ENCODE measurements around the gene COL23A1. TPM values are rescaled to one million over a fixed set of nuclear protein-coding genes. Genes with fewer than 3 reads are reported as not detected.

Gene COL23A1
- total and polyA plus RNA-seq, 2 of the 13 experiments (the other 11 are each of a cell fraction or from before 2014, with no cell fraction given): not detected

DNA sequence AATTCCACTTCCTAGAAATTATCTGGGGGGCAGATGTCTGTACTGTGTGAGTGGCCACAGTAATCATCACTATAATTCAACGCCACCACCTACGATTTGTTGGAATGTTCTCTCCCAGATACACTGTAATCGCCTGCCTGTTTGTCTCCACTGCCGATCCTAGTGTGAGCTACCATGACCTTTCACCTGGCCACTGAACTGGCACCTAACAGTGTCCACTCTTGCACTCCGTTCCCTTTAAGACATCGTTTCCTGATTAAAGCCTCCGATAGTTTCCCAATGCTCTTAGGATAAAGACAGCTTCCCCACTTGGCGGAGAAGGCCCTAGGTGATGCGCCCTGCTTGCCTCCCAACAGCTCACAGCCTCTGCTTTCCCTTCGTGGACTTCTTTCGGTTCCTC, 361.6 kb downstream of the COL23A1 start:
- no peak for FAIRE-seq
- POLR2A ChIA-PET: interaction anchor here (0.6 to 1.6 kb wide), 2 partner anchors 24 to 75 kb away, joined by 3 to 5 read pairs; partner anchors contain the start of genes HNRNPAB and NHP2
- Histone ChIP-seq H4K20me1 (ENCODE audit: insufficient read depth, low read length) (no peaks in the 10 kb centered on the region), H3K9ac (ENCODE audit: insufficient read depth, low read depth, low read length) (no peak overlapping the region), H3K9me3 (ENCODE audit: low read length) (no peaks in the 10 kb centered on the region), H3K4me1 (ENCODE audit: insufficient read depth, low read length) (peaks cover 39% of the 10 kb centered on the region), H3K79me2 (ENCODE audit: insufficient read depth, low read length) (peaks cover 20% of the 10 kb centered on the region), H2AFZ (ENCODE audit: low read length) (no peak overlapping the region), H3K27me3 (ENCODE audit: control insufficient read depth in 1 of 2, insufficient read depth in 2 of 2, low read length in 2 of 2) (no peaks in the 10 kb centered on the region), H3K27ac (ENCODE audit: extremely low read length, insufficient read depth, low read length) (no peak overlapping the region), H3K36me3 (replicated peaks in 1 of 2; ENCODE audit: control insufficient read depth in 1 of 2, insufficient read depth in 2 of 2, low read length in 2 of 2) (peaks cover 14 to 29% of the 10 kb centered on the region in 2 experiments; a peak in 4 of 5 replicates), H3K4me2 (ENCODE audit: low read depth, low read length) (no peak overlapping the region), H3K4me3 (replicated peaks in 1 of 3; ENCODE audit: insufficient read depth in 1 of 3, low read depth in 2 of 3, low read length in 3 of 3) (no peak overlapping the region)
- no TSS peak for BruUV-seq (replicated peaks)
- in situ Hi-C loops (cut with HindIII; ENCODE audit: extremely low pct_ligation_motif_present, low pct_unique_long_range_greater_than_20kb) (no loop called here), intact Hi-C loops (cut with micrococcal nuclease; ENCODE audit: unreplicated experiment) (no loop called here)
- no peak for ATAC-seq
- DNase-seq (ENCODE audit: low spot score): no peak
- TF ChIP-seq ZNF138 (CRISPR knock-in tag; IDR thresholded peaks at IDR 0.05; ENCODE audit: low read depth) (no peak), POLR2AphosphoS5 (IDR thresholded peaks at IDR 0.05; ENCODE audit: low read depth, low read length) (no peak), RBFOX2 (IDR thresholded peaks at IDR 0.05; ENCODE audit: low read depth, low read length) (0 out of 2 replicates have a peak, but pooled peaks have one; percentile 46)
- TF ChIP-seq, protein P1, sequence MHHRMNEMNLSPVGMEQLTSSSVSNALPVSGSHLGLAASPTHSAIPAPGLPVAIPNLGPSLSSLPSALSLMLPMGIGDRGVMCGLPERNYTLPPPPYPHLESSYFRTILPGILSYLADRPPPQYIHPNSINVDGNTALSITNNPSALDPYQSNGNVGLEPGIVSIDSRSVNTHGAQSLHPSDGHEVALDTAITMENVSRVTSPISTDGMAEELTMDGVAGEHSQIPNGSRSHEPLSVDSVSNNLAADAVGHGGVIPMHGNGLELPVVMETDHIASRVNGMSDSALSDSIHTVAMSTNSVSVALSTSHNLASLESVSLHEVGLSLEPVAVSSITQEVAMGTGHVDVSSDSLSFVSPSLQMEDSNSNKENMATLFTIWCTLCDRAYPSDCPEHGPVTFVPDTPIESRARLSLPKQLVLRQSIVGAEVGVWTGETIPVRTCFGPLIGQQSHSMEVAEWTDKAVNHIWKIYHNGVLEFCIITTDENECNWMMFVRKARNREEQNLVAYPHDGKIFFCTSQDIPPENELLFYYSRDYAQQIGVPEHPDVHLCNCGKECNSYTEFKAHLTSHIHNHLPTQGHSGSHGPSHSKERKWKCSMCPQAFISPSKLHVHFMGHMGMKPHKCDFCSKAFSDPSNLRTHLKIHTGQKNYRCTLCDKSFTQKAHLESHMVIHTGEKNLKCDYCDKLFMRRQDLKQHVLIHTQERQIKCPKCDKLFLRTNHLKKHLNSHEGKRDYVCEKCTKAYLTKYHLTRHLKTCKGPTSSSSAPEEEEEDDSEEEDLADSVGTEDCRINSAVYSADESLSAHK (CRISPR knock-in tag; IDR thresholded peaks at IDR 0.05; ENCODE audit: borderline replicate concordance): no peak
- TF ChIP-seq, protein P2, sequence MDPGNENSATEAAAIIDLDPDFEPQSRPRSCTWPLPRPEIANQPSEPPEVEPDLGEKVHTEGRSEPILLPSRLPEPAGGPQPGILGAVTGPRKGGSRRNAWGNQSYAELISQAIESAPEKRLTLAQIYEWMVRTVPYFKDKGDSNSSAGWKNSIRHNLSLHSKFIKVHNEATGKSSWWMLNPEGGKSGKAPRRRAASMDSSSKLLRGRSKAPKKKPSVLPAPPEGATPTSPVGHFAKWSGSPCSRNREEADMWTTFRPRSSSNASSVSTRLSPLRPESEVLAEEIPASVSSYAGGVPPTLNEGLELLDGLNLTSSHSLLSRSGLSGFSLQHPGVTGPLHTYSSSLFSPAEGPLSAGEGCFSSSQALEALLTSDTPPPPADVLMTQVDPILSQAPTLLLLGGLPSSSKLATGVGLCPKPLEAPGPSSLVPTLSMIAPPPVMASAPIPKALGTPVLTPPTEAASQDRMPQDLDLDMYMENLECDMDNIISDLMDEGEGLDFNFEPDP (CRISPR knock-in tag; conservative IDR thresholded peaks at IDR 0.05): no peak
- TF ChIP-seq, protein P3, sequence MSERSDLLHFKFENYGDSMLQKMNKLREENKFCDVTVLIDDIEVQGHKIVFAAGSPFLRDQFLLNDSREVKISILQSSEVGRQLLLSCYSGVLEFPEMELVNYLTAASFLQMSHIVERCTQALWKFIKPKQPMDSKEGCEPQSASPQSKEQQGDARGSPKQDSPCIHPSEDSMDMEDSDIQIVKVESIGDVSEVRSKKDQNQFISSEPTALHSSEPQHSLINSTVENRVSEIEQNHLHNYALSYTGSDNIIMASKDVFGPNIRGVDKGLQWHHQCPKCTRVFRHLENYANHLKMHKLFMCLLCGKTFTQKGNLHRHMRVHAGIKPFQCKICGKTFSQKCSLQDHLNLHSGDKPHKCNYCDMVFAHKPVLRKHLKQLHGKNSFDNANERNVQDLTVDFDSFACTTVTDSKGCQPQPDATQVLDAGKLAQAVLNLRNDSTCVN (CRISPR knock-in tag; IDR thresholded peaks at IDR 0.05; ENCODE audit: borderline replicate concordance): no peak
- 95% methylated on average over 11 of the region's 11 CpGs for WGBS (ENCODE audit: low lambda C conversion rate)
- CTCF ChIA-PET (ENCODE audit: low intra/inter-chr PET ratio, low total read pairs): no interaction called here
